Medulla oblongata (tissue), 1 donor: ENCODE measurements around the gene BRF1.
"Not testable (repeated sequence)": the region's sequence is repeated elsewhere in the genome, so short reads cannot be mapped to it uniquely, and the experiment has no call there.

Experiments used
- DNase-seq: peaks from one replicate; pipeline ENCODE4 v3.0.0-alpha.2; 2015; ENCODE audit errors: extremely low spot score

Gene BRF1

DNA sequence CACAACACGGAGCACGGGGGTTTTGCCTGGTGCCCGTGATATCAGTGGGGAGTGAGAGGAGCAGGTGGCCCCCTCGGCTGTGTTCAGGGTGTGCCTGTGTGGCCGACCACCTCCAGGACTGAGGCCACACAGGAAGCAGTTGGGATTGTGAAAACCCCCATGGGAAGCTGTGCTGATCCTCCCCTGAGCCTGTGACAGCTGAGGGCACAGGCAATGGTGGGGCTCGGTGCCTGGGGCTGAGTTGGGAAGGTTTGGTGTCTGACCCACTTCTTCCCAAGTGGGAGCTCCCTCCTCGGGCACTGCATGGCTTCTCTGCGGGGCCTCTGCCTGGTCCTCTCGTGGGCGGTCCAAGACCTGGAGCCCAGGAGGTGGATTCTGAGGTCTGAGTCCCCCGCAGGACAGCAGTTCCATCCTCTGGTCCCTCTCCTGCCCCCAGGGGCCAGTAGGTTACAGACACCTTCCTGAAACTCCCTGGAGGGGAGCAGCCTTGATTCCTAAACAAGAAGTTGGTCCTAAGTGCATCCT is 31.6 kb upstream of the BRF1 start:
- no peak for DNase-seq

DNA sequence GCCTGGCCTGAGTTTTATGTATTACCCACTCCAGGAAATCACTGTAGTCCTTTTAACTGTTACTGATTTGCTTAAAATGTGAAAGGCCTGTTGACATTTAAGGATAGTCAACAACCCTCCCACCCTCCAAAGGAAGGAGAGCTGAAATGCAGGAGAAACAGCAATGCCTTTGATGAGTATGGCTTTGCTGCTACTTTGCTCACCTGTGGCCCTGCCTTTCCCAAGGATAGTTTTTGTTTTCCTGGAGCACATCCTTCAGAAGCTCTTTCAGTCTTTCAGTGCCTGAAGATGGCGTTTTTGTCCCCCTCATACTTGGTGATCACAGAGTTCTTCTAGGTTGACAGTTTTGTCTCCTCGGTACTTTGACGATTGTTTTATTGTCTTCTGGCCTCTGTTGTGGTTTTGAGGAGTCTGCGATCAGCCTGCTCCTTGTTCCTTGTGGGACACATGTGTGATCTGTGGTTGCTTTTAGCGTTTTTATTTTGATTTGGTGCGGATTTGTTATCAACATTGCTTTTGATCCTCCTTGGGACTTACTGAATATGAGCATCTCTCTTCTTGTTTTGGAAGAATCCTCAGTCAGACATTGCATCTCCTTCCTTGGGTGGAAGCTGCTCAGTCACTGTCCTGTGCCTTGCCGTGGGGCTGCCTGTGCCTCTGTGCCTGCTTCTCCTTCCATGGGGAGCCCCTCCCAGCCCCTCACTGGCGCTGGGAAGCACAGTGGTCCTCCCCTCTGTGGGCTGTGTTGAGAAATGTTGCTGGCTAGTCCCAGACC is 31.0 kb upstream of the BRF1 start:
- no peak for DNase-seq

DNA sequence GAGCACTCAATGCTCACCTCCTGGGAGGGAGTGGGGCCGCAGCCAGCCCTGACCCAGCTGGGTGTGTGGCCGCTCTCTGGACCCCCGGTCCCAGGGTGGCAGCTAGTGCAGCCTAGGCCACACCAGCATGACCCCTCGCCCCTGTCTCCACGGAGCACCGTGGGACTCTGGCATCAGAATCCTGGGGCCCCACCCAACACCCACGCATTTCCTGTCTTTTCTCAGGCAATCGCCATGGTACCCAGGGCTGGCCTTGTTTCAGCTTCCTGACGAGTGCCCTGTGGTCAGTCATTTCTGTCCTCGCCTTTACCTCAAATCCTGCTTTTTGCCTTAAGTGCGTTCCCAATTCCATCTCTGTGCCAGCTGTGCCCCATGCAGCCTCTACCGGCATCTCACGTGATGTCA is 29.7 kb upstream of the BRF1 start:
- no peak for DNase-seq

DNA sequence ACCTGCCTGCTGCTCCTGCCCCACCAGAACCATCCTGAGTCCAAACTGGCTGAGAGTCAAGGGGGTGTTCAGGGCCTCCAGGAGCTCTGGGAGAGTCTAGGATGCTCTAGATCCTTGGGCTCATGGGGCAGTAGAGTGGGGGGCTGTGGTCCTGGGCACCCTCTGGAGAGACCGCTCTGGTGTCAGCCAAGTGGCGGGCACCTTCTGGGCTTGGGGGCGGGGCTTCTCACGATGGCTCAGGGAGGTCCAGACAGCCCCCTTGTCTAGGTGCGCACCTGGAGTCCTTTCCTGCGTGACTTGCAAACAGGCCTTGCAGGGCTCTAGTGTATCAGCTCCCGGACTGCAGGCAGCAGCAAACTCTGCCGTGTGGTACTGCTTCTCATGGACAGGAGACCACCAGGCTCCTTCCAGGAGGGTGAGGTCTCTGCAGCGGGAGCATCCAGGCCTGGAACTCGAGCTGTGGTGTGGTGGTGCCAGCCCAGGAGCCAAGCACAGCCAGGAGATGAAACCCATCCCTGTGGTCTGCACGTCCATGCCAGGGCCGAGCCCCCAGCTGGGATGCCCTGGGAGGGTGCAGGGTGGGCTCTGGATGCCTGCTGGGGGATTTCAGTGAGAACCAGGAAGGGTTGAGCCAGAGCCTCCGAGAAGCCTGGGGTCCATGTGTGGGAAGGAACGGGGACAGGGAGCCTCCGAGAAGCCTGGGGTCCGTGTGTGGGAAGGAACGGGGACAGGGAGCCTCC is 28.8 kb upstream of the BRF1 start:
- no peak for DNase-seq

DNA sequence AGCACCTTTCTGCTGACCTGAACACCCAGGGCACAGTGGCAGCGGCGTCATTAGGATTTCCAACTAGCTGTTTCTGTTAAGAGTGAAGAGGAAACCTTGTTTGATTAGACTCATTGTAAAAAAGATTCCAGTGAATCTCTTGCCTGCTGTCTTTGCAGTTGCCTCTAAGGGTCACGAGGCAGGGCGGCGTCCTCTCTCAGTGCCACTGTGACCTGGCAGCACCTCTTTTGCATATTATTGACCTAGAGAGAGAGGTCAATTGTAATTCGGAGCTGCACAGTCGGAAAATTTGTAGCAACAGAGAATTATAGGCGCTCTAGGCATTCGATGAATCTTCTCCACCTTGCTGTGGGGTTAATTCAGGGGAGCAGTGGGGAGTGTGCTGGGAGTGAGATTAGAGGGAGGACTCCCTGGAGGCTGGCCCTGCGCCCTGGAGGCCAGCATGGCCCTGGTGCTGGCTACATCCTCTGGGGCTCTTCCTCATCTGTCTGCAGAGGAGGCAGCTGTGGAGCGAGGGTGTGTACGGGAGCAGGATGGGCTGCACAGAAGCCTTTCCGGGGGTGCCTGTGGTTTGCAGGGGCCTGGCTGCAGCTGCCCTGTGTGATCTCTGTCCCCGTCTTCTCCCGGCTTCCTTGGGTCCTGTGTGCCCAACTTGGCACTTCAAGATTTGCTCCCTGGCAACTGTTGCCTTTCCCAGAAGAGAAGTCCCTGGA is 28.0 kb upstream of the BRF1 start:
- DNase-seq, result no peak

DNA sequence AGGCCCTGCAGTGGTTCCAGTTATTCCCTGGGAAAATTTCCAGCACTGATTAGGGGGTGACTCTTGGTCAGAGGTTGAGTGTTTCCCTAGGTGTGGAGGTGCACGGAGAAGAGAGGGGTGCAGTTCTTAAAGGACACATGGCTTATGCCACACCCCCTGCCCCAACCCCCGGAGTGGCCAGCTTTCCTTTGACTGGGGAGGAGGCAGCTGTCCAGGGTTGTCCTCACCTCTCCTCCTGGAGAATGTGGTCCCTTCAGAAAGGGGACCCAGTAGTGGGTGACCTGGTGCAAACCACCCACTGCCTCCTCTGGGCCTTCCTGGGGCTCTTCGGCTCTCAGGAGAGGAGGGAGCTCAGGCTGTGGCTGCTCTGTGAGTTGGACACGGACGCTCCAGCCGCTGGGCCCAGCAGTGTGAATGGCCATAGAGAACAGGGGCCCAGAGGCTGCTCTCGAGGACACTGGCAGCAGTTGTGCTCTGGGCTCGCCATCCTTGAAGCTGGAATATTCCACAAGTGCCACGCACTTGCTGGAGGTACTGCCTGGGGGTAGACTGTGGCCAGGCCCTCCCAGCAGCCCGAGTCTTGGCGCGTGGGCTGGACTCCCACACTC is 27.4 kb upstream of the BRF1 start:
- DNase-seq, result no peak

DNA sequence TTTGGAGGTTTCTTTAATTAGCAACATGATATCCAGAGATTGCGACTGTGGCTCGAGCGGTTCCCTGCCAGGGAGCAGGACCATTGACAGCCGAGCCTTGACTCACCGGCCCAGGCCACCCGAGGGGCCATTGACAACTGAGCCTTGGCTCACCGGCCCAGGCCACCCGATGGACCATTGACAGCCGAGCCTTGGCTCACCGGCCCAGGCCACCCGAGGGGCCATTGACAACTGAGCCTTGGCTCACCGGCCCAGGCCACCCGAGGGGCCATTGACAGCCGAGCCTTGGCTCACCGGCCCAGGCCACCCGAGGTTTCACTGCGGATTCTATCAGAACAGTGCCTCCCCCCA is 26.9 kb upstream of the BRF1 start:
- not testable (repeated sequence) for DNase-seq

DNA sequence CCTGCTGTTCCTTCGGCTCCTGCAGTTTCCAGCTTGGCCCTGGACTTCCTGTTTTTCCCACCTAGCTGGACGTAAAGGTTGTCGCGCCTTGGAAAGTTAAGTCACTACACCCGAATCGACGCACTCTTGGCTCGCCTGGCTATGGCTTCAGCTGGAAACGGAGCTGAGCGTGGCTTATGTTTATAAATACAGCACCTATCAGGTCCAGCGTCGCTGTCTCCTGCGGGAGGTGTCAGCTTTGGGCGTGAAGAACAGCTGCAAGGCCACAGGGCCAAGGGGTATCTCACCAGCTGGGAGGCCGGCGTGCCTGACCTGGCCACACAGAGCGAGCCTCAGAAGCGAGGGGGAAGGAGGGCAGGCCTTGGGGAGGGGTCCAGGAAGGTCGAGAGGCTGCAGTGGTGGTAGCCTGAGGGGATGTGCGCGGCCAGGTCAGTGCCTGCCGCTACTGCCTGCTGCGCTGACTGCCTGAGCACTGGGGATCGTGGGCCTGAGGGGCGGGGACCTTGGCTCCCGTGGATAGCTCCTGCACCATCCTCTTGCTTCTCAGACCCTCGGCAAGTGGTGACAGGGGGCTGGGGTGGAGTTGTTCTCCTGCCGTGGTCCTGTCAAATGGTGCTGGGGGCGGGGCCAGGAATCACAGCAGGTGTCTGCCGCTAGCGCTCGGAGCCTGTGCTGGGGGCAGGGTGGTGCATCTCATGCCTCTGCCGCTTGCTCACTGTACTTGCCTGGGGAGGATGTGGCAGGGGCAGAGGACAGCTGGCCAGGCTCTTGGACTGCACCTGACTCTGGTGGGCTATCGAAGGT is 26.3 kb upstream of the BRF1 start:
- no peak for DNase-seq

DNA sequence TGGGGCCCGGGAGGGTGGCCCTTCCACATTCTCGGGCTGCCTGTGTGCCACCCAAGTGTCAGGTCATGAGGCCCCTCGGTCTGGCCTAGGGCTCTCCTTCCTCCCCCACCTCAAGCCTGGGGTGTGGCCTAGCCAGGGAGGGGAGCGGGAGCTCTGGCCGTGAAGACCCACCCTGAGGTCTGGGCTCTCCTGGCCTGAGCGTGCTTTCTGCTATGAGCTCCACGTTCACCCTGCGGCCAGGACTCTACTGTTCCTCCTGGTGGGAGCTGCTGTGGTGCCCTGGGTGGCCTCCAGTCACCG is 25.7 kb upstream of the BRF1 start:
- DNase-seq, result no peak

DNA sequence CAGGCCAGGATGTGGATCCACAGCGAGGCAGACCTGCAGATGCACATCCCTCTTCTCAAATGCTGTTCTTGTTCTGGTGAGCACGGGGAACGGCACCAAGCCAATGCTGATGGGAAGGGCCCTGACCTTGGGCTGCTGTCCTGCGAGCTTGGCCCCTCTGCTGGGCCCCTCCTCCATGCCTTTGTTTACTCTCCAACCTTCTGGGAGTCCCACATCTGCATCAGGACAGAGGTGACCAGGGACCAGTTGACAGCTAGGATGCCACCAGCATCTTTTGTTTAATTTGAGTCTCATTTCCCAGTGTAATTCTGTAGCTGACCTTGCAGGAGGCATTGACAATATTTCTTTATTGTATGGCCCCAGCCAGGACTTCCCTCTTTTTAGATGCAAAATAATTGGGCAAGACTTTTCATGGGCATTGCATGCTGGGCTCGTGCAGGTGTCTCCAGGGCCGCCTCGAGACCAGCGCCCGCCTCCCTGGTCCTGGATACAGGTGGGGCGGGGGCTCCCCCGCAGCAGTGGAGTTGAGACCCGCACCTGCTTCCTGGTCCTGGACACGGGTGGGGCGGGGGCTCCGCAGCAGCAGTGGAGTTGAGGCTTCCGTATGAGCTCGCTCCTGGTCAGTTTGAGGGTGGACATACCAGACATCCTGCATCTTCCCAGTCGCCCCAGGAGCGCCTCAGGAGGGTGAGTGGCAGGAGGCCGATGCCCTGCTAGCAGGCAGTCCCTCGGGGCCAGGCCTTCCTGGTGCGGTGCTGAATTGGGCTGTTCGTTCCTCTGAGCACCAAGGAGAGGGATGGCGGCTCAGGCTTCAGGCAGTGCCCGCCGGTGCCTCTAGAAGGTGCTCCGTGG is 25.1 kb upstream of the BRF1 start:
- DNase-seq, result no peak

DNA sequence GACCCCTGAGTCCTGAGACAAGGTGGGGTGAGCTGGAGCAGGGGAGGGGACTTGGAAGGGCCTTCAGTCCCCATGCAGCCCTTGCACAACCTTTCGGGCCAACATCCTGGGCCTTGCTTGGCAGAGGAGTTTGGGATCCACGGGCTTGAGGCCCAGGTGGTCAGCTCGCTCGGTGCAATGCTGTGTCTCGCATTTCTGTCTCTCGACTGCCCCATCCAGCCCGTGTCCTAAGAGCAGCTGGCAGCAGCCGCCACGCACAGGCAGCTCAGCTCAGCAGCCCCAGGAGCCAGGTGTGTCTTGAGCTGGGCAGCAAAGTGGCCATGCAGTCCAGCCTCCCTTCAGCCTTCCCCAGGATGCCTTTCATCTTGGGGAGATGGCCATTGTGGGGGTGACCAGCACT is 24.5 kb upstream of the BRF1 start:
- no peak for DNase-seq

DNA sequence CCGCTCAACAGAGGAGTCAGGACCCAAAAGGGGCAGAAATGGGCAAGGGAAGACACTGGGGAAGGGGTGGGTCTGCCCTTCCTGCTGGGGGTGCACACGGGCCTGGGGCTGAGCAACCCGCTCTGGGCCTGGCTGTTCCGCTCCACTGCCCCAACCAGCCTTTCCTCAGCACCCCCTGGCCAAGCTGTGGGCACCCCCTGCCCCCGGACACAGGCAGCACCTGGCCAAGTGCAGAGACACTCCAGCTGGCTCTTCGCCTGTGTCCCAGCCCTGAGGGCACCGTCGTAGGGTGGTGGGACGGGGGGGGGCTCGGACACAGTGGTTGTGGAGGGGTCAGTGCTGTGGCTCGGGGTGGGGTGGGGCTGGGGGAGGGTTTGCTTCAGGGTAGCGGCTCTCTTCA is 24.1 kb upstream of the BRF1 start:
- DNase-seq, result no peak

DNA sequence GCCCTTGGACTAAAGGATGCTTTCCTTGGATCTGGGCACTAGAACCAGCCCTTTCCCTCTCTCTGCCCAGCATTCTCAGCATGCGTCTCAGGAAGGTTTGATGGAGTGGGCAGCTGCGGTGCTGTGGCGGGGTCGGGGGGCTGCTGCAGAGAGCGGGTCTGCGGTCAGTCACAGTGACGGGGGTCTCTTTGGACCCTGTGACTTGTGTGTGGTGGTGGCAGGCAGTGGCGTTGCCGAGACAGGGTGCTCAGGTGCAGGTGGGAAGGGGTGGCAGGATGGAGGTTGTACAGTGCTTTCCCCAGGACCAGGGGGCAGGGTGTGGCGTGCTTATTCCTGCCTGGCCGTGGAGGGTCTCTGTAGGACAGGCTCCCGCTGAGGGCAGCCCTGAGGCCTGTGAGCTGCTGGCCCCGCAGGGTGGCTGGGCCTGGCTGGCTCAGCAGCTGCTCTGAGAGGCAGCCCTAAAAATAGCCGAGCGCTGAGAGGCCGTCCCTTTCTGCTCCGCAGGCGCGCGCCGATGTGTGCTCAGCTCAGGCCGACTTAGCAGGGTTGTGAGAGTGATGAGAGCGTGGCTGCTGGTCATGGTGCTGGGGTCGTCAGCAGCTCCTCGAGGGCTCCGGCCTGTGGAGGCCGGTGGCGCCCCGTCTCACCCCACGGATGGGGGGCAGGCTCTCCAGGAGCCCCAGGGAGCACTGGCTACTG is 23.4 kb upstream of the BRF1 start:
- DNase-seq, result no peak

DNA sequence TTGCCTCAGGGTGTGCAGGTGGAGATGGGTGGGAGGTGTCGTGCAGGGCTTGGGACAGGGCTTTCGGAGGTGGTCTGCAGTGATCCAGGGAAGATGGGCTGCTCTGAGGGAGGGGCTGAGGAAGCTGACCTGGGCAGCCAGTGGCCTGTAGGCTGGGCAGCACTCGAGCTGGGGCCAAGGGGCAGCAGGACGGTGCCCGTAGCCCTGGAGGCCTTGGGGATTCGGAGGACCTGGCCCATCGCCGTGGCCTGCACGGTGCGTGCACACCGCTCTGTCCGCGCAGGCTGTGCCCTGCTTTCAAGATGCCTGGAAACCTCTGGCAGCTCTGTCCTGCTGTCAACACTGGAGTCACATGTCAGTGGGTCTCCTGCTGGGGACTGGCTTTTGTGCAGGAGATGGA is 22.9 kb upstream of the BRF1 start:
- no peak for DNase-seq

DNA sequence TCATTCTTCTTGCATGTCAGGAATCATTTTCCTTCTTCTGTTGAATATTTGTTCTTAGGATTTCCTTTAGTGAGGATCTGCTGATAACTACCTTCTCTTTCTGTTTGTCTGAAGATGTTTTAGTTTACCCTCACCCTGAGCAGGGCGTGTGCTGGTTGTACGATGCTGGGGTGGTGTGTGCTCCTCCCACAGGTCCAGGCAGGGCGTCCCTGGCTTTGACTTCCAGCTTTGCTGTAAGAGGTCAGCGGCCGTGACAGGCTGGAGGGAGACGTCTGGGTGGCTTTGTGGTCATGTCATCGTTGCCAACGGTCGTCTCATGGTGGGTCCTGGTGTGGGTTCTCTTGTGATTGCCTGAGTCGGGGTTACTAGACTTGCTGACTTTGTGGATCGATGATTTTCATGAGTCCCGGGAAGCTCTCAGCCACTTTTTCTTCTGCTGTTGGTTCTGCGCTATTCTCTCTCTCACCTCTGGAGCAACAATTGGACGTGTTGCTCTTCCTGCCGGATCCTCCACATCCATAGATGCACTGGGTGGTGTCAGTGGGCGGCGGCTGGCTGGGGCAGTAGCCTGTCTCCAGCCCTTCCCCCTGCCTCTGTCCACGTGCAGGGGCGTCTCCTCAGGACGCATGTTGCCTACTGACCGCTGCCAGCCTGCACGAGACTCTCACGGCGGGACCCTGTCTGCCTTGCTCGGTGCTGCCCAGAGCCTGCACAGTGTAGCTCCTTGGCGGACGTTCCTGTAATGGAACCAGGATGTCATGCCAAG is 22.2 kb upstream of the BRF1 start:
- no peak for DNase-seq

DNA sequence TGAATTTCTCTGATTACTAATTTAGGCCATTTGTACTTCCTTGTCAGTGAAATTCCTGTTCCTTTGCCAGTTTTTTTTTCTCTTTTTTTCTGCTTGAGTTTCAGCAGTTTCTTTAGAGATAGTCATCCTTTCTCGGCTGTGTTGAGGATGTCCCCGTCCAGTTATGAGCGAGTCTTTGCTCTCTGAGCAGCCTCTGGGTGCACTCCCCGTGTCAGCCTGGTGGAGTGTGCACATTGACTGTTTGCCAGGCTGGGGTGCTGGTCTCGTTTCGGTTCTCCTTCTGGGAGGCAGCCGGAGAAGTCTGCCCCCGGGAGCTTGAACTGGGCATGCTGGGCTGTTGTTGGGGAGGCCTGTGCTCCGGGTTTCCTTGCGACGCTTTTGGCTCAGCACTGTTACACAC is 16.7 kb upstream of the BRF1 start:
- DNase-seq, result peak; percentile 81

DNA sequence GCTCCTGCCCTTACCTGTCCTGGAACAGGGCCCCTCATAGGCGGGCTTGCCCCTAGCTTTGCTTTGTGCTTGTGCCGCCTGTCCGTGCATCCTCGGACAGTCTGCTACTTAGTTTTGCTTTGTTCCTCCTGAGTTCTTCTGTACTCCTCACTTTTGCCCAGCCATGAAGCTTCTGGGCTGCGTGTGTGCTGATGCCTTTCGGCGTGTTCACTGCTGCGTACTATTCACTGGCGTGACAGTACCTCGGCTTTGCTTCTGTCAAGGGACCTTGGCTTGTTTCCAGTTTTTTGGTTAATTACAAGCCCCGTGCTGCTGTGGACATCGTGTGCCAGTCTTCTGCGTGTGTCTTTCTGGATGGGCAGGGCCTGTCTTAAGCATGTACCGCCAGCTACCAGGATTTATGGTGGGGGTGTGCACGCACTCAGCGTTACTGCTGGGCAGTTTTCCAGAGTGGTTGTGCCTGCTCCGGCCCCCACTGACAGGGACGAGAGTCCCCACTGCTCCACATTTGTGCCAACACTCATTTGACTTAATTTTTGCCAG is 16.2 kb upstream of the BRF1 start:
- no peak for DNase-seq

DNA sequence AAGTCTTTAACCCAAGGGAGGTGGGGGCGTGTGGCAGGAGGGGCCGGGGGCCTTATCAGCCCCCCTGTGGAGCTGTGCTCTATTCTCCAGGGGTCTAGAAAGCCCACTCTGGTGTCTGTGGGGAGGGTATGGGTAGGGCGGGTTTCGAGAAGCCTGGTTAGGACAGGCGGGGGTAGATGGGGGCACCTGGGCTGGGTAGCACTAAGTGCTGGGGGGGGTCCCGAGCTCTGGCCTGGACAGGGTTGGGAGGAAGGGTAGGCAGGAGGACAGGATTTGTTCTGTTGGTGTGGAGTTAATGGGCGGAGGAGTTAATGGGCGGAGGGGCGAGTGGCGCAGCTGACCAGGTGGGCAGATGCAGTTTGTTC is 15.8 kb upstream of the BRF1 start:
- DNase-seq, result no peak

DNA sequence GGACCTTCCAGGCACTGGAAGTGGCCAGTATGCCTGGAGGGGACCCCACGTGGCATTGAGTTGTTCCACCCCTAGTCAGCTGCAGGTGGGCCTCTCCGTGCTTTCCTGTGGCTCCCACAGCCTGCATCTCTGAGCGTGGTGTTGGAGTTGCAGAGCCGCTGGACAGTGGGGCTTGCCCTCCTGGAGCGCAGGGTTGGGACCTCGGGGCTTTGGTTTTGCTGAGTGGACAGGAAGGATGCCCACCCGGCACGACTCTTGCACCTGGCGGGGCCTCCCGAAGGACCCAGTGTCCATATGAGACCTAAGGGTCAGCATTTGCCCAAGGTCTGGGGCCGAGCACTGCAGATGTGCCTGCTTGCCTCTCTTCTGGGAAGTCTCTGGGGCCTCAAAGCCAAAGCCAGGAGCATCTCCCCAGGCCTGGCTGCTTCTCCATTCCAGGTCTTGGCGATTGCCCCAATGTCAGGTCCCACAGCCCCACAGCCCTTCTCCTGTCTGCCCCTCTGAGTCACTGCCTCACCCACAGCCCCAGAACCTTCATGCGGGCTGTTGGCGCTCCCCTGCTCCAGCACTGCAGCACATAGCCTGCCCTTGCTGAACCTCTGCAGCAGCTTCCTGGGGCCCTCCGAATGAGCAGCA is 15.3 kb upstream of the BRF1 start:
- no peak for DNase-seq
